ENCODE data around the gene DISC1. TPM values are rescaled to one million over a fixed set of nuclear protein-coding genes. Genes with fewer than 3 reads are reported as not detected.
"Not testable (repeated sequence)": the region's sequence is repeated elsewhere in the genome, so short reads cannot be mapped to it uniquely, and the experiment has no call there.

The DISC1 gene
- total and polyA plus RNA-seq, 12 donors, result 1.0 to 21.0 (median 9.7) TPM

GRCh38 chr1:231590453-231591198 lies 36.0 kb upstream of the DISC1 start:
- Histone ChIP-seq H3K27me3 (no peaks in the 10 kb centered on the region), H3K4me3 (no peak overlapping the region), H3K4me1 (replicated peaks in 1 of 2) (no peaks in the 10 kb centered on the region), H3K27ac (no peak overlapping the region), H3K36me3 (replicated peaks in 1 of 2) (no peaks in the 10 kb centered on the region), H3K9me3 (replicated peaks in 1 of 3) (no peaks in the 10 kb centered on the region)
- 22 to 26% (median 24%) methylated on average over 12 of the region's 12 CpGs for WGBS, 4 donors
- intact Hi-C loops (cut with DNase I), result loop anchor here (5.0 to 10.0 kb wide), 3 partner anchors 233 to 346 kb away; partner anchors contain the start of genes EXOC8 (in 1 of the 2), GNPAT (in 1 of the 2) and SPRTN (in 1 of the 2)
- DNase-seq, result peak; percentile 57 to 79 (median 64)
- no peak for TF ChIP-seq POLR2A (IDR thresholded peaks at IDR 0.05)
- TF ChIP-seq, protein P1, sequence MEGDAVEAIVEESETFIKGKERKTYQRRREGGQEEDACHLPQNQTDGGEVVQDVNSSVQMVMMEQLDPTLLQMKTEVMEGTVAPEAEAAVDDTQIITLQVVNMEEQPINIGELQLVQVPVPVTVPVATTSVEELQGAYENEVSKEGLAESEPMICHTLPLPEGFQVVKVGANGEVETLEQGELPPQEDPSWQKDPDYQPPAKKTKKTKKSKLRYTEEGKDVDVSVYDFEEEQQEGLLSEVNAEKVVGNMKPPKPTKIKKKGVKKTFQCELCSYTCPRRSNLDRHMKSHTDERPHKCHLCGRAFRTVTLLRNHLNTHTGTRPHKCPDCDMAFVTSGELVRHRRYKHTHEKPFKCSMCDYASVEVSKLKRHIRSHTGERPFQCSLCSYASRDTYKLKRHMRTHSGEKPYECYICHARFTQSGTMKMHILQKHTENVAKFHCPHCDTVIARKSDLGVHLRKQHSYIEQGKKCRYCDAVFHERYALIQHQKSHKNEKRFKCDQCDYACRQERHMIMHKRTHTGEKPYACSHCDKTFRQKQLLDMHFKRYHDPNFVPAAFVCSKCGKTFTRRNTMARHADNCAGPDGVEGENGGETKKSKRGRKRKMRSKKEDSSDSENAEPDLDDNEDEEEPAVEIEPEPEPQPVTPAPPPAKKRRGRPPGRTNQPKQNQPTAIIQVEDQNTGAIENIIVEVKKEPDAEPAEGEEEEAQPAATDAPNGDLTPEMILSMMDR (IDR thresholded peaks at IDR 0.05), result peak; percentile 48 to 79 (median 77)

DNA sequence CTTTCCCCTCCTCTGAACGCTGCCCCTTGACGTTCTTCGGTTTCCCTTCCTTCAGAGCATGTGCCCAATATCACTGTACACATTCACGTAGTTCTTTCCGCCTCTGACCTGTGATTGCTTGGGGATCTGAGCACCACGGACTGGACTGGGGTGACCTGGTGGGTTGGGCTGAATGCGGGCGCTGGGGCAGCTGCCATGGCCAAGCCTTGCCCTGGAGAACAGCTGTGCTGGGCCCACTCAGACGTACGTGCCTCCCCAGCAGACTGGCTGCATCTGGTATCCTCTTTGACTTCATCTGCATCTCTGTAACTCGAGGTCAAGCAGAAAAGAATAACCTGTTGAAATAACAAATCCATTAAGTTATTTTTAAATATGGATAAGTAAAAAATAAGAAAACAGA lies 35.1 kb upstream of the DISC1 start:
- intact Hi-C loops (cut with DNase I), result loop anchor here (5.0 to 10.0 kb wide), 3 partner anchors 234 to 347 kb away; partner anchors contain the start of genes EXOC8 (in 1 of the 2), GNPAT (in 1 of the 2) and SPRTN (in 1 of the 2)

DNA sequence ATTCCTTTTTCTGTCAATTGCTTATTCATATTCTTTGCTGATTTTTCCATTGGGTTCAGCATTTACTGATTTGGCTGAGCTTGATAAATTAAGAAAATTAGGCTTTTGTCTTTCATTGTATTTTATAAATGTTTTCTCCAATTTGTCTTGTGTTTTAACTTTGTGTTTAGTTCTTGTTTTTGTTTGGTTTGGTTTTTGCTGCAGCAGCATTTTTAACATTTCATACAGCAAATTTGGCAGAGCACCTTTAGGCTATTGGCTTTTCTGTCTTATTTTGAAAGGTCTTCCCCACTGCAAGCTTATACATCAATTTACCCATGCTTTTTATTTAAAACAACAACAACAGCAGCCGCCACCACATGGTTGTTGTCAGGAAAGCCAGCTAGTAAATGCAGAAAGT lies 33.8 kb upstream of the DISC1 start:
- WGBS, 4 donors, result 61 to 98% (median 81%) methylated on average over 1 of the region's 1 CpG
- H3K4me3 ChIP-seq, result no peak overlapping the region
- no peaks in the 10 kb centered on the region for H3K4me1 ChIP-seq (replicated peaks in 1 of 2)
- H3K36me3 ChIP-seq (replicated peaks in 1 of 2), result no peaks in the 10 kb centered on the region
- intact Hi-C loops (cut with DNase I), result loop anchor here (5.0 to 10.0 kb wide), 3 partner anchors 236 to 348 kb away; partner anchors contain the start of genes EXOC8 (in 1 of the 2), GNPAT (in 1 of the 2) and SPRTN (in 1 of the 2)
- H3K27me3 ChIP-seq, result no peaks in the 10 kb centered on the region
- H3K27ac ChIP-seq, result no peak overlapping the region
- TF ChIP-seq, protein P1 (IDR thresholded peaks at IDR 0.05), result no peak
- no peak for TF ChIP-seq POLR2A (IDR thresholded peaks at IDR 0.05)
- no peaks in the 10 kb centered on the region for H3K9me3 ChIP-seq (replicated peaks in 1 of 3)
- DNase-seq, result no peak

More for the DNA sequence above, 35.1 kb upstream of the DISC1 start:
- H3K27me3 ChIP-seq, result no peaks in the 10 kb centered on the region
- TF ChIP-seq POLR2A (IDR thresholded peaks at IDR 0.05), result no peak
- TF ChIP-seq, protein P1 (IDR thresholded peaks at IDR 0.05), result no peak
- H3K27ac ChIP-seq, result no peak overlapping the region
- no peaks in the 10 kb centered on the region for H3K9me3 ChIP-seq (replicated peaks in 1 of 3)
- H3K36me3 ChIP-seq (replicated peaks in 1 of 2), result no peaks in the 10 kb centered on the region
- DNase-seq, result no peak
- WGBS, 4 donors, result 75 to 85% (median 81%) methylated on average over 11 of the region's 11 CpGs
- no peaks in the 10 kb centered on the region for H3K4me1 ChIP-seq (replicated peaks in 1 of 2)
- no peak overlapping the region for H3K4me3 ChIP-seq

GRCh38 chr1:231593264-231593663 lies 33.3 kb upstream of the DISC1 start:
- intact Hi-C loops (cut with DNase I), result loop anchor here (5.0 to 10.0 kb wide), 3 partner anchors 236 to 348 kb away; partner anchors contain the start of genes EXOC8 (in 1 of the 2), GNPAT (in 1 of the 2) and SPRTN (in 1 of the 2)

More at GRCh38 chr1:231593264-231593663, 33.3 kb upstream of the DISC1 start:
- H3K27me3 ChIP-seq; H3K36me3 ChIP-seq (replicated peaks in 1 of 2); H3K4me3 ChIP-seq; DNase-seq; H3K4me1 ChIP-seq (replicated peaks in 1 of 2); H3K27ac ChIP-seq; H3K9me3 ChIP-seq (replicated peaks in 1 of 3): not testable (repeated sequence)
- 82 to 100% (median 97%) methylated on average over 1 of the region's 1 CpG for WGBS, 4 donors
